HG03457 (cell line): ENCODE data around the gene BMP6.
A peak's percentile ranks its signal among the peaks of the same experiment; 100 is the strongest.

Experiments used
- ATAC-seq: cut with Tn5 transposase; IDR thresholded peaks from one replicate; pipeline ENCODE4 v1.9.1; 2021; ENCODE audit warnings: moderate number of reproducible peaks; ENCODE audit not compliant: unreplicated experiment

The BMP6 gene

GRCh38 chr6:7901056-7901455, 175.2 kb downstream of the BMP6 start:
- ATAC-seq = no peak

DNA sequence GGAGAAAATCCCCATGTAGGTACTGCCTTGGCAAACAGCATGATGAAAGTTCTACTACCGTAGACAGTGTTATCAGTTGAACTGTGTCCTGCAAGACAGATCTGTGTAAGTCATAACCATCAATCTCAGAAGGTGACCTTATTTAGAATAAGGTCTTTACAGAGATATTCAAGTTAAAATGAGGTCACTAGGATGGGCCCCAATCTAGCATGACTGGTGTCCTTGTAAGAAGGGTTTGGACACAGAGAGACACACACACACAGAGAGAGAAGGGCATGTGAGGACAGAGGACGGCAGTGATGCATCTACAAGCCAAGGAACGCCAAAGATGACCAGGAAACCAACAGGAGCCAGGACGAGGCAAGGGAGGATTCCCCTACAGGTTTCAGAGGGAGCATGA, 175.9 kb downstream of the BMP6 start:
- ATAC-seq = no peak

- ATAC-seq = no peak
These were observed 176.3 kb downstream of the BMP6 start for GRCh38 chr6:7902221-7902620.

GRCh38 chr6:7902867-7903266, 177.0 kb downstream of the BMP6 start:
- no peak for ATAC-seq

DNA sequence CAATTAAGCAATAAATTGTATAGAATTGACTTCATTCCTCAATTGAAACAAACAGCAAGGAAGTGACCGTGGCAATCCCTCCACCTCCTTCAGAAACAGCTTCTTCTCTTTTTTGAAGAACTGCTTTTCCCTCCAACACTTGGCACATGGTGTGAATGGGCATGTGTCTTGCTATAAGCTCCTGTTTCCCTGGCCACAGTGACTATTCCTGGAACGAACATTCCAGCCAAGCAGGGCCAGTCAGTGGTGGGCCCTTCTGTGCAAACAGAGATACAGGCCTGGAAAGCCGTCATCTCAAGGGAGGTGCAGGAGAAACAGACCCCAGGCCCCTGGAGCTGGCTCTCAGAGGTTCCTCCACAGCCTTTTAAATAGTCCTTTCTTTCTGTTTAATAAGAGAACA, 177.8 kb downstream of the BMP6 start:
- no peak for ATAC-seq

DNA sequence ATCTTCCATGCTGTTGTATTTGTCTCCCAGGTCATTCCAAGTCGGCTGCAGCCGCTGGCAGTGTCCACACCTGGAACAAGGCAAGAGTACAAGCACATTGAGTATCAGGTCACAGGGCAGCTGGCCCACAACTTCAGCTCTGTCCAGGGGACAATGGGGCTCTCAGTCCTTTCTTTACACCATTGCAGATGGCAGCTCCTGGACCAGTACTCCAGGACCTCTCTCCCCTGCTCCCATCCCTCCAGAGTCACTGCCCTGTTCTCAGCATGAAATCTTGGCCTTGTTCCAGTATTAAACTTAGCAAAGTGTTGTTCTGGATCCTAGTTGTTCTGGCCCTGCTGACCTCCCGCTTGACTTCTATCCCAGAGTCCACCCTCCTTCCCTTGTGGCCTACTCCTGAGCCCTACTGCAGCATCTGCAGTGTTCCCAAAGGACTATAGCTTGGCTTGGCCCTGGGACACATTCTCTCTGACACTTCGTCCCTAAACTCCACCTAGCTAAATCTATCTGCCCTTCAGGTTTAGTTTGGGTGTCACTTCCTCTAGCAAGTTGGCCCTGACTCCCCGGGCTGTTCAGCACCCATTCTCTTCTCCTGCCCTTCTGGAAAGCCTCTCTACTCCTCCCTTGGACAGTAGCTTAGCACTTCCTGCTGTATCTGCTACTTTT, 178.9 kb downstream of the BMP6 start:
- no peak for ATAC-seq

- no peak for ATAC-seq
These were observed 179.5 kb downstream of the BMP6 start for GRCh38 chr6:7905416-7905815.

DNA sequence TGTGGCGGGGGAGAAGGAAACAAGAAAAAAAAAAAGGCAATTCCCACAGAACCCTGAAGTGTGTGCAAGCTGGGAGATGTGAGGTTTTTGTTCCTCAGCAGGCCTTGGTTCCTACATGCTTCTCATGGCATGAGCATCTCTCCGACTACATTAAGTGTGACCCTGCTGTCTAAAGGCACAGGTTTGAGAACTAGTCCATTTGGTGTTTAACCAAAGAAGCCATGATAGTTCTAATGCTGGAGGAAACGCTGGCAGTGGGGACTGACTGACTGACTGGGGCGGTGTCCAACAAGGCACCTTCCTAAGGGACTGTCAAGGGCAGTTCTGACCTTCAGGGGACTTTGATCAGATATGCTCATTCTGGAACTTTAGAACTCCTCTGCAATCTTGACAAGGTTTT, 180.8 kb downstream of the BMP6 start:
- no peak for ATAC-seq

- no peak for ATAC-seq
These were observed 181.3 kb downstream of the BMP6 start for GRCh38 chr6:7907159-7907558.

DNA sequence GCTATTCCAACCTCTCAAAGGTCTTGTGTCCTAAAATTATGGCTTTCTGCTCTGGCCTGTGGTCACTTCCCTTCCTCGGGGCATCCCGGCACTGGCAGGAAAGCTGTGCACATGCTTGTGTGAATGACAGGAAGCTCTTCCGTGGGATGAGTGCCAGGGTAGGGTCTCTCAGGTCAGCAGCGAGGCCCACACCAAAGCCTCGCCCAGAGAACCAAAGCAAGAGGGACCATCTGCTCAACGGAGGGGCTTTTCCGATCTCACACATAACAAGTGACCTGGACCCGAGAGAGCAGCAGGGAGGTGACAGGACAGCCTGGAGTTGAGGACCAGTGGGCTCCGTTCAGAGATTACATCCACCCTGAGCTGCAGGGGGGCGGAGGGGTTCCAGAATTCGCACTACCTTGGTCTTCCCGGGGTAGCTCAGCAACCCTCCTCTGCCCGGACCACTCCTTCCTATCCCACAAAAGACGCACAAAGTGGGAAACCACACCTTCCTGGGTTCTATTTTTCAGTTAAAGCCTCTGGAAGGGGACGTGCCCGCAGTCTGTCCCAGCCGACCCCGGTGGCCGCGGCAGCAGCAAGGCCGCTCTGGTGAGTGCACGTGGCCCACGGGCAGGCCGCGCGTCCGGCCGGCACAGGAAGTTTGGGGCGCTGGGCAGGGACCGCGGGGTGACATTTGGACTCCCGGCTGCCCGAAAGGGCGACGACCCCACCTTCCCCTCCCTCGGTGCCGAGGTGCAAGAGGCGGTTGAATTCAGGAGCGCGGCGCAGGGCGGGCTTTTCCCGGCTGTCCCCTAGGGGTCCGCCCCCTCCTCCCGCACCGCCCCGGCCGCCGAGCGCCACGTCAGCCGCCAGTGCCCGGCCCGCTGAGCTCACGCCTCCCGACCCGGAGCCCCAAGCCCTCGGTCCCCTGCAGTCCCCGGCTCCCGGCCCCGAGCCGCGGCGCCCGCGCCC, 183.7 kb downstream of the BMP6 start:
- ATAC-seq = no peak

- peak; percentile 19 for ATAC-seq
These were observed 184.4 kb downstream of the BMP6 start for GRCh38 chr6:7910298-7910653.

DNA sequence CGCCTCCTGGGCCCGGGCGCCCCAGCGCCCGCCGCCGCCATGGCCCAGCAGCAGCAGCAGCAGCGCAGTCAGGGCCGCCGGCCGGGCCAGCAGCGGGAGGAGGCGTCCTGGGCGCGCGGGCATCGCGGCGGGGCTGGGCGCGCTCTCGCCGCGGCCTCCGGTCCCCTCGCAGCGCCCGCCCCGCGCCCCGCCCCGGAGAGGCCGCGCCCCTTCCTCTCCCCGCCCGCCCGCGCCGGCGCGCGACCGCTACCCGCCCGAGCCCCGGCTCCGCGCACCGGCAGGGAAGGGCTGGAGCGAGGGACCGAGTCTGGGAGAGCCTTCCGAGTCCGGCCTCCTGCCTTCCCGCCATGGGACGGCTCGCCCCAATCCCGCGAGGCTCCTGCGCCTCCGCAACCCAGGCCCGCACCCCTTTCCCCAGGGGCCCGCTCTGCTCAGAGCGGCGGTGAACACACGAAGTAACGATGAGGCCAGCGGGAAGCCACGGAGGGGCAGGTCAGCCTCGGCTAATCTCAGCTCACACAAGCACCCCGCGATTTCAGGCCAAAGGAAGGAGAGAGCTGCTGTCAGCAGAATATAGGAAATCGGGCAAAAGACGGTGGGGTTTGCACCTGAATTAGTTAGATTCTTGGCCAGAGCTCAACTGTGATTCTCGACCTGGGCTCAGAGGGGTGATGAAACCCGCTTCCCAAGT, 184.9 kb downstream of the BMP6 start, which contains the start of gene TXNDC5:
Gene TXNDC5, minus strand, starts transcription at position 135 of the 691 bp plus-strand sequence. Its CDS starts 12 bp downstream, at position 123.
- peak; percentile 56 for ATAC-seq

- no peak for ATAC-seq
These were observed 185.4 kb downstream of the BMP6 start for GRCh38 chr6:7911345-7911725.

GRCh38 chr6:7912024-7912423, 186.1 kb downstream of the BMP6 start:
- ATAC-seq = no peak

DNA sequence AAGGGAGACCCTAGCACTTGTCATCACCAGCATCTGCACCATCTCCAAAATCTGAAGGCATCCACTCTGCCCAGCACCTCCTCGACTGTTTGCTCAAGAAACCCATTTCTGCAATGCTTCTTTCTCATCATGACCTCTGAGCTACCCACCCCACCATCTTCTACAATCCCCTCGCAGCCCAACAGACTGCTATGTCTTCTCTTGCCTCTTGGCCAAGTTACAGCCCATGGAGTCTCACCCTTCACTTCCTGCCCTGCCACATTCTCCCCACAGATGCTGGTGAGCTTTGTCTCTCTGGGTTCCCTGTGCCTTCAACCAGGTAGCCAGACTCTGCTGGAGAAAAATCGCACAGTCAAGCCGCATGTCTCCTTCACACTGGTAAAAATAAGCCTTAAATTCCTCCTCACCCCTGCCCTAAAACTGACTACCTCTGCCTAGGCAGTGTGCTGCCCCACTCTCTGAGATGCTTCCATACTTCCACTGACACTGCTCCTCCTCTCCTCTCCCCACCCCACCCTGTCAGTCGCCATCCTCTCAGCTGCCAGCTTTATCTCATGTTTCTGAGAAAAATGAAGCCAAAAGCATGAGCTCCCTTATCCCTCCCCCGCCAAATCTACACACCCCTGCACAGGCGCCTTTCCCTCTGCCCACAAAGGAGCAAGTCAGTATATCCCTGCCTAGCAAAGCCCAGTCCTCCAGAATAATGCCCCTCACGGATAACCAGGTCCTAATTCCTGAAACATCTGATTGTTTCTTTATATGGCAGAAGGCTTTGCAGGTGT, 187.0 kb downstream of the BMP6 start:
- ATAC-seq = no peak

- ATAC-seq = no peak
These were observed 188.4 kb downstream of the BMP6 start for GRCh38 chr6:7914311-7914710.

GRCh38 chr6:7914991-7915789, 189.3 kb downstream of the BMP6 start:
- ATAC-seq = no peak

- peak; percentile 70 for ATAC-seq
These were observed 191.1 kb downstream of the BMP6 start for GRCh38 chr6:7916959-7917358.

GRCh38 chr6:7917729-7918128, 191.8 kb downstream of the BMP6 start:
- ATAC-seq = no peak

- ATAC-seq = no peak
These were observed 192.5 kb downstream of the BMP6 start for GRCh38 chr6:7918403-7918802.
